Prostate gland (tissue), 2 donors: Measurements from ENCODE around the gene LPP.

Experiments
- POLR2A ChIP-seq: fragments of 450-650 bp; IDR thresholded peaks from one replicate; pipeline ENCODE4 v1.6.1; 2016; ENCODE audit warnings: antibody characterized with exemption, mild to moderate bottlenecking
- TF ChIP-seq, protein P1 (sequence below), 4 experiments: fragments of 200-600 bp in 2 of 4; fragments of 450-650 bp in 2 of 4; sonication (generic) in 2 of 4; IDR thresholded peaks; 1 replicate in 3 of 4; 2 replicates in 1 of 4; pipeline ENCODE4 v1.5.1; 2016 to 2019; ENCODE audit warnings: antibody characterized with exemption in 4 of 4, mild to moderate bottlenecking in 2 of 4, moderate library complexity in 2 of 4

DNA sequence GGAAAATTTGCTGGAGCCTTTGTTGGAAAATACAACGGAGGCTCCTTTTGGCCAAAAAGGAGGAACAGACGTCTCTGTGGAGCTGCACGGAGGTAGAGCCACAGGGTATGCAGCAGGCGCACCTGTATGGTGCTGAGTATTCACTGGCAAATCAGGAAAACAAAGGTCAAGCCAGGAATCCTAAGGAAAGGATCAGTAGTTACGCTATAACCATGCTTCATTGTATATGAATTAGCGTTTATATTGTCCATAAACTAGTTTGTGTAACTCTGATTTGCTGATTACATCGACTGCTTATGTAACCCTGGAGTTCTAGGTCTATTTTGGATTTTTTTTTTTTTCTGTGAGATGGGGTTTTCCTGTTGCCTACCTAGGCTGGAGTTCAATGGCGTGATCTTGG, 45.4 kb downstream of the LPP start:
- no peak for TF ChIP-seq POLR2A
- TF ChIP-seq, protein P1, sequence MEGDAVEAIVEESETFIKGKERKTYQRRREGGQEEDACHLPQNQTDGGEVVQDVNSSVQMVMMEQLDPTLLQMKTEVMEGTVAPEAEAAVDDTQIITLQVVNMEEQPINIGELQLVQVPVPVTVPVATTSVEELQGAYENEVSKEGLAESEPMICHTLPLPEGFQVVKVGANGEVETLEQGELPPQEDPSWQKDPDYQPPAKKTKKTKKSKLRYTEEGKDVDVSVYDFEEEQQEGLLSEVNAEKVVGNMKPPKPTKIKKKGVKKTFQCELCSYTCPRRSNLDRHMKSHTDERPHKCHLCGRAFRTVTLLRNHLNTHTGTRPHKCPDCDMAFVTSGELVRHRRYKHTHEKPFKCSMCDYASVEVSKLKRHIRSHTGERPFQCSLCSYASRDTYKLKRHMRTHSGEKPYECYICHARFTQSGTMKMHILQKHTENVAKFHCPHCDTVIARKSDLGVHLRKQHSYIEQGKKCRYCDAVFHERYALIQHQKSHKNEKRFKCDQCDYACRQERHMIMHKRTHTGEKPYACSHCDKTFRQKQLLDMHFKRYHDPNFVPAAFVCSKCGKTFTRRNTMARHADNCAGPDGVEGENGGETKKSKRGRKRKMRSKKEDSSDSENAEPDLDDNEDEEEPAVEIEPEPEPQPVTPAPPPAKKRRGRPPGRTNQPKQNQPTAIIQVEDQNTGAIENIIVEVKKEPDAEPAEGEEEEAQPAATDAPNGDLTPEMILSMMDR (IDR thresholded peaks at IDR 0.05): no peak
